Smooth muscle cell (in vitro differentiated cells): ENCODE measurements around the gene CFAP73. TPM values are rescaled to one million over a fixed set of nuclear protein-coding genes. Genes with fewer than 3 reads are reported as not detected.

Source experiments
- DNase-seq: peaks from one replicate; lab custom pipeline; 2025; ENCODE audit not compliant: unreplicated experiment; lab: John Stamatoyannopoulos, UW
- H2AFZ ChIP-seq: fragments of 200-600 bp; sonication (generic); 2 replicates; pipeline ENCODE4 v1.6.0; 2016; ENCODE audit warnings: antibody characterized with exemption, low read depth, mild to moderate bottlenecking
- H3F3A ChIP-seq: fragments of 200-600 bp; sonication (generic); 2 replicates; pipeline ENCODE4 v1.6.0; 2017; ENCODE audit warnings: antibody characterized with exemption, low read depth
- H3K27ac ChIP-seq: fragments of 200-600 bp; sonication (generic); 2 replicates; pipeline ENCODE4 v1.5.1; 2016; ENCODE audit warnings: low read depth, mild to moderate bottlenecking
- H3K27me3 ChIP-seq: fragments of 200-600 bp; sonication (generic); 2 replicates; pipeline ENCODE4 v1.6.1; 2016; ENCODE audit warnings: low read depth, mild to moderate bottlenecking
- H3K36me3 ChIP-seq: fragments of 200-600 bp; sonication (generic); 2 replicates; pipeline ENCODE4 v1.5.1; 2016; ENCODE audit warnings: low read depth
- H3K4me1 ChIP-seq: fragments of 200-600 bp; sonication (generic); 2 replicates; pipeline ENCODE4 v1.5.1; 2016; ENCODE audit warnings: low read depth
- H3K4me2 ChIP-seq: fragments of 200-600 bp; sonication (generic); 2 replicates; pipeline ENCODE4 v1.6.0; 2016; ENCODE audit warnings: mild to moderate bottlenecking
- H3K4me3 ChIP-seq: fragments of 200-600 bp; sonication (generic); 2 replicates; pipeline ENCODE4 v1.5.1; 2016; ENCODE audit warnings: mild to moderate bottlenecking
- H3K79me2 ChIP-seq: fragments of 200-600 bp; sonication (generic); 2 replicates; pipeline ENCODE4 v1.6.0; 2016; ENCODE audit warnings: low read depth, mild to moderate bottlenecking
- H3K9ac ChIP-seq: fragments of 200-600 bp; sonication (generic); 2 replicates; pipeline ENCODE4 v1.6.0; 2016; ENCODE audit warnings: low read depth
- H3K9me3 ChIP-seq: fragments of 200-600 bp; sonication (generic); replicated peaks from 2 replicates; pipeline ENCODE4 v1.5.1; 2016; ENCODE audit warnings: low read depth
- H4K20me1 ChIP-seq: fragments of 200-600 bp; sonication (generic); 2 replicates; pipeline ENCODE4 v1.6.0; 2016; ENCODE audit warnings: low read depth
- CTCF ChIP-seq: fragments of 200-600 bp; sonication (generic); IDR thresholded peaks from 2 replicates; pipeline ENCODE4 v1.5.1; 2017; ENCODE audit warnings: borderline replicate concordance, mild to moderate bottlenecking, antibody characterized with exemption; ENCODE audit not compliant: insufficient read depth, poor library complexity, severe bottlenecking
- WGBS: methylation state at CpG from one replicate; pipeline ENCODE4 v1.1.7; 2016; ENCODE audit warnings: low lambda C conversion rate; 5-methylcytosine and 5-hydroxymethylcytosine counted together
- polyA plus RNA-seq: library from polyadenylated mRNA; unstranded; fragments of >200 nt; fragmentation: Nextera tagmentation; extraction: Ambion mirVana; gene quantifications from 2 replicates; pipeline ENCODE4 v1.2.1, GENCODE V29; 2016
- total RNA-seq: library from RNA; depleted of rRNA; stranded (reverse); fragments of >200 nt; gene quantifications from 2 replicates; pipeline ENCODE4 v1.2.3, GENCODE V29; 2014

Gene CFAP73
- total and polyA plus RNA-seq, 2 experiments from 2014 or later = not detected

GRCh38 chr12:113127791-113128199 lies 21.7 kb upstream of the CFAP73 start:
- Histone ChIP-seq H3K27me3 (no peaks in the 10 kb centered on the region), H3K4me1 (no peaks in the 10 kb centered on the region), H3K36me3 (no peaks in the 10 kb centered on the region), H3K27ac (no peak overlapping the region), H3K4me2 (no peak overlapping the region), H3F3A (no peaks in the 10 kb centered on the region), H3K4me3 (no peak overlapping the region), H4K20me1 (no peaks in the 10 kb centered on the region), H2AFZ (no peak overlapping the region), H3K9ac (no peak overlapping the region), H3K9me3 (peaks cover 5% of the 10 kb centered on the region), H3K79me2 (no peaks in the 10 kb centered on the region)
- no peak for TF ChIP-seq CTCF
- 65% methylated on average over 14 of the region's 15 CpGs for WGBS
- DNase-seq = no peak

GRCh38 chr12:113128802-113129663 lies 20.5 kb upstream of the CFAP73 start:
- Histone ChIP-seq H3K27ac (no peak overlapping the region), H3K4me1 (no peaks in the 10 kb centered on the region), H3K36me3 (no peaks in the 10 kb centered on the region), H3K4me2 (no peak overlapping the region), H3K9ac (no peak overlapping the region), H4K20me1 (no peaks in the 10 kb centered on the region), H2AFZ (no peak overlapping the region), H3K9me3 (no peaks in the 10 kb centered on the region), H3K27me3 (no peaks in the 10 kb centered on the region), H3F3A (no peaks in the 10 kb centered on the region), H3K4me3 (no peak overlapping the region), H3K79me2 (no peaks in the 10 kb centered on the region)
- TF ChIP-seq CTCF = no peak
- WGBS = 65% methylated on average over 9 of the region's 9 CpGs
- no peak for DNase-seq

GRCh38 chr12:113129664-113130456 lies 19.7 kb upstream of the CFAP73 start:
- Histone ChIP-seq H3K4me1 (no peaks in the 10 kb centered on the region), H3K36me3 (no peaks in the 10 kb centered on the region), H3K27me3 (no peaks in the 10 kb centered on the region), H2AFZ (no peak overlapping the region), H3K4me2 (no peak overlapping the region), H3K79me2 (no peaks in the 10 kb centered on the region), H3K9me3 (no peaks in the 10 kb centered on the region), H3K27ac (no peak overlapping the region), H3K9ac (no peak overlapping the region), H3F3A (no peaks in the 10 kb centered on the region), H3K4me3 (no peak overlapping the region), H4K20me1 (no peaks in the 10 kb centered on the region)
- 86% methylated on average over 17 of the region's 17 CpGs for WGBS
- DNase-seq = no peak
- TF ChIP-seq CTCF = no peak
